H1 (cell line): ENCODE measurements around the gene XPO6. TPM values are rescaled to one million over a fixed set of nuclear protein-coding genes. Genes with fewer than 3 reads are reported as not detected.

ENCODE experiments used
- CTCF ChIA-PET: fragments of 300-600 bp; sonication (Branson Sonifier 250); formaldehyde crosslinking; loops from one replicate; lab custom pipeline; 2021; ENCODE audit not compliant: partially characterized antibody; lab: Charles Lee
- POLR2A ChIA-PET: fragments of 300-600 bp; sonication (Branson Sonifier 250); formaldehyde crosslinking; loops from one replicate; lab custom pipeline; 2021; ENCODE audit warnings: inconsistent platforms; ENCODE audit not compliant: partially characterized antibody; lab: Charles Lee
- DNase-seq, 2 experiments: peaks; one replicate each; pipeline versions ENCODE4 v3.0.0 to v3.0.0-alpha.2; 2010 to 2022; ENCODE audit warnings: low spot score in 2 of 2, low read depth in 1 of 2, mixed read lengths in 1 of 2
- FAIRE-seq: peaks from 2 replicates; lab custom pipeline; 2011; peaks lifted over from hg19 to GRCh38; lab: Jason Lieb, UNC
- H2AFZ ChIP-seq: 2 replicates; pipeline ENCODE4 v1.8.1; 2012; ENCODE audit warnings: low read length, inconsistent platforms
- H2AK5ac ChIP-seq: 2 replicates; pipeline ENCODE4 v1.6.1; 2013; ENCODE audit warnings: low read depth, low read length
- H2BK120ac ChIP-seq: replicated peaks from 2 replicates; pipeline ENCODE3; 2013; ENCODE audit warnings: low read depth, low read length, inconsistent platforms
- H2BK12ac ChIP-seq: 2 replicates; pipeline ENCODE4 v1.6.1; 2013; ENCODE audit warnings: low read depth, low read length
- H2BK15ac ChIP-seq: 2 replicates; pipeline ENCODE4 v1.6.1; 2013; ENCODE audit warnings: low read length
- H2BK20ac ChIP-seq: 2 replicates; pipeline ENCODE4 v1.6.1; 2013; ENCODE audit warnings: low read length
- H2BK5ac ChIP-seq: 2 replicates; pipeline ENCODE4 v1.6.1; 2013; ENCODE audit warnings: low read depth, low read length
- H3K14ac ChIP-seq: 2 replicates; pipeline ENCODE4 v1.6.1; 2013; ENCODE audit warnings: inconsistent platforms; ENCODE audit not compliant: insufficient read length
- H3K18ac ChIP-seq: 2 replicates; pipeline ENCODE4 v1.6.1; 2013; ENCODE audit warnings: low read length; ENCODE audit errors: extremely low read depth
- H3K23ac ChIP-seq: 2 replicates; pipeline ENCODE4 v1.6.1; 2013; ENCODE audit warnings: inconsistent platforms; ENCODE audit not compliant: insufficient read length
- H3K23me2 ChIP-seq: 2 replicates; pipeline ENCODE4 v1.6.1; 2013; ENCODE audit warnings: low read depth, low read length
- H3K27ac ChIP-seq: 2 replicates; pipeline ENCODE4 v1.6.1; 2011; ENCODE audit warnings: low read depth, low read length, inconsistent platforms
- H3K27me3 ChIP-seq, 4 experiments: replicated peaks in 1 of 4; 1 replicate in 1 of 4; 2 replicates in 3 of 4; pipeline versions ENCODE4 v1.6.1 to v1.8.1; 2011 to 2013; ENCODE audit warnings: low read length in 3 of 4, mild to moderate bottlenecking in 3 of 4, inconsistent platforms in 2 of 4, mixed read lengths in 2 of 4, moderate library complexity in 1 of 4; ENCODE audit not compliant: control insufficient read depth in 3 of 4, insufficient read depth in 3 of 4; ENCODE audit errors: extremely low read depth in 1 of 4
- H3K36me3 ChIP-seq, 4 experiments: 2 replicates each; pipeline versions ENCODE4 v1.6.1 to v1.8.1; 2011 to 2013; ENCODE audit warnings: mild to moderate bottlenecking in 4 of 4, low read length in 3 of 4, moderate library complexity in 2 of 4, control low read depth in 1 of 4, inconsistent platforms in 1 of 4; ENCODE audit not compliant: insufficient read depth in 4 of 4, control insufficient read depth in 2 of 4
- H3K4ac ChIP-seq: replicated peaks from 2 replicates; pipeline ENCODE3; 2013; ENCODE audit warnings: low read length, low read depth, mixed read lengths, inconsistent platforms; ENCODE audit not compliant: insufficient read length
- H3K4me1 ChIP-seq, 4 experiments: replicated peaks in 1 of 4; 1 replicate in 1 of 4; 2 replicates in 3 of 4; pipeline versions ENCODE4 v1.6.1 to v1.8.1; 2011 to 2013; ENCODE audit warnings: low read length in 3 of 4, inconsistent platforms in 2 of 4, mixed read lengths in 1 of 4; ENCODE audit not compliant: insufficient read depth in 4 of 4, control insufficient read depth in 3 of 4
- H3K4me2 ChIP-seq, 2 experiments: 2 replicates each; pipeline versions ENCODE4 v1.6.1 to v1.8.1; 2011 to 2013; ENCODE audit warnings: low read depth in 2 of 2, low read length in 2 of 2, control low read depth in 1 of 2, inconsistent platforms in 1 of 2, mild to moderate bottlenecking in 1 of 2; ENCODE audit not compliant: insufficient read depth in 1 of 2
- H3K4me3 ChIP-seq, 4 experiments: fragments of 200-600, 300-600 bp in 1 of 4; sonication (generic), shearing (Covaris generic), sonication (Bioruptor Twin) in 1 of 4; 2 replicates each; pipeline versions ENCODE4 v1.5.1 to v1.8.1; 2011 to 2016; ENCODE audit warnings: low read length in 4 of 4, low read depth in 3 of 4, control low read depth in 2 of 4, inconsistent platforms in 2 of 4, mild to moderate bottlenecking in 2 of 4, mixed read lengths in 1 of 4, moderate library complexity in 1 of 4; ENCODE audit not compliant: insufficient read depth in 2 of 4; ENCODE audit errors: extremely low read depth in 1 of 4
- H3K56ac ChIP-seq: replicated peaks from 2 replicates; pipeline ENCODE3; 2013; ENCODE audit warnings: low read depth, mild to moderate bottlenecking, mixed read lengths, low read length, inconsistent platforms; ENCODE audit not compliant: insufficient read length
- H3K79me1 ChIP-seq: 2 replicates; pipeline ENCODE4 v1.6.1; 2013; ENCODE audit warnings: low read depth, low read length, control low read depth
- H3K79me2 ChIP-seq, 2 experiments: 2 replicates each; pipeline versions ENCODE4 v1.6.1 to v1.8.1; 2012 to 2013; ENCODE audit warnings: low read length in 2 of 2, mild to moderate bottlenecking in 2 of 2, inconsistent platforms in 1 of 2; ENCODE audit not compliant: insufficient read depth in 2 of 2, control insufficient read depth in 1 of 2
- H3K9ac ChIP-seq, 4 experiments: replicated peaks in 1 of 4; 1 replicate in 1 of 4; 2 replicates in 3 of 4; pipeline versions ENCODE4 v1.6.1 to v1.8.1; 2011 to 2013; ENCODE audit warnings: low read depth in 3 of 4, low read length in 3 of 4, control low read depth in 2 of 4, mild to moderate bottlenecking in 2 of 4, moderate library complexity in 2 of 4, inconsistent platforms in 1 of 4; ENCODE audit errors: extremely low read depth in 1 of 4
- H3K9me3 ChIP-seq, 2 experiments: 2 replicates each; pipeline versions ENCODE4 v1.6.1 to v1.8.1; 2012 to 2013; ENCODE audit warnings: mild to moderate bottlenecking in 2 of 2, moderate library complexity in 2 of 2, control low read depth in 1 of 2, inconsistent platforms in 1 of 2, low read depth in 1 of 2, low read length in 1 of 2, mixed read lengths in 1 of 2; ENCODE audit not compliant: insufficient read depth in 2 of 2
- H4K20me1 ChIP-seq, 2 experiments: replicated peaks in 1 of 2; 2 replicates each; pipeline versions ENCODE3 to v1.8.1; 2011 to 2013; ENCODE audit warnings: inconsistent platforms in 2 of 2, low read length in 2 of 2, mild to moderate bottlenecking in 1 of 2; ENCODE audit not compliant: insufficient read depth in 2 of 2, control insufficient read depth in 1 of 2
- H4K5ac ChIP-seq: 2 replicates; pipeline ENCODE4 v1.6.1; 2013; ENCODE audit warnings: low read length, low read depth, mixed read lengths, inconsistent platforms; ENCODE audit not compliant: insufficient read length
- H4K8ac ChIP-seq: 2 replicates; pipeline ENCODE4 v1.8.0; 2013; ENCODE audit warnings: mild to moderate bottlenecking, moderate library complexity, low read length, inconsistent platforms; ENCODE audit not compliant: insufficient read depth; ENCODE audit errors: extremely low read depth
- H4K91ac ChIP-seq: replicated peaks from 2 replicates; pipeline ENCODE3; 2013; ENCODE audit warnings: low read length, mixed read lengths, inconsistent platforms; ENCODE audit not compliant: insufficient read length
- WGBS, 2 experiments: shearing (Covaris generic) in 1 of 2; methylation state at CpG; one replicate each; pipeline versions ENCODE4 v1.1.6 to v1.1.7; 2013 to 2015; ENCODE audit warnings: low lambda C conversion rate in 2 of 2, mixed read lengths in 2 of 2, inconsistent platforms in 1 of 2, low coverage in 1 of 2, missing lambda C conversion rate in 1 of 2; ENCODE audit not compliant: insufficient replicate concordance in 2 of 2, insufficient coverage in 1 of 2, insufficient read length in 1 of 2; ENCODE audit errors: extremely low coverage in 1 of 2, missing lambda C conversion rate in 1 of 2; 5-methylcytosine and 5-hydroxymethylcytosine counted together
- polyA plus RNA-seq, 7 experiments: library from polyadenylated mRNA; depleted of rRNA in 3 of 7; stranded (reverse) in 5 of 7; unstranded in 2 of 7; fragments of >200 nt in 5 of 7; fragments of 200-250 nt in 2 of 7; gene quantifications; 1 replicate in 5 of 7; 2 replicates in 1 of 7; 4 replicates in 1 of 7; pipeline versions ENCODE4 v1.2.1 to v1.2.3, GENCODE V29; 2011 to 2013; ENCODE audit warnings: missing spikeins in 2 of 7, mixed read lengths in 2 of 7
- total RNA-seq: library from RNA; stranded (reverse); fragmentation: NEBNext Ultra II Directional; extraction: Animal tissue kit (Norgen Biotek cat#: 25700); gene quantifications from 2 replicates; pipeline ENCODE4 v1.2.1, GENCODE V29; 2021

XPO6 gene
- total and polyA plus RNA-seq, 2 of the 8 experiments (the other 6 are each of a cell fraction or from before 2014, with no cell fraction given), result 152 to 254 TPM

- no peak overlapping the region for H3K9ac ChIP-seq
- POLR2A ChIA-PET, result interaction anchor here (0.9 to 1.2 kb wide), 4 partner anchors 8 to 71 kb away, joined by 3 read pairs; no protein-coding TSS in a partner anchor
- no peaks in the 10 kb centered on the region; a peak in 2 of 7 replicates for H3K4me1 ChIP-seq
- WGBS, 2 experiments, result 90% methylated on average over 4 of the region's 4 CpGs; no CpG with 5 or more reads in 1 of the 2 experiments
- H2BK5ac ChIP-seq, result peak overlapping the region; percentile 47; the same call in 1 of the 2 replicates
- peaks cover 3% of the 10 kb centered on the region for H3K79me1 ChIP-seq
- H3K27ac ChIP-seq, result no peak overlapping the region
- H3K23ac ChIP-seq, result no peak overlapping the region
- no peaks in the 10 kb centered on the region; the same call in 1 of the 2 replicates for H3K23me2 ChIP-seq
- H3K4me3 ChIP-seq, result no peak overlapping the region
- H2BK120ac ChIP-seq, result no peak overlapping the region
- no peak overlapping the region for H4K5ac ChIP-seq
- H4K8ac ChIP-seq, result no peak overlapping the region
- H2BK20ac ChIP-seq, result no peak overlapping the region
- no peak overlapping the region for H3K4me2 ChIP-seq
- H2AFZ ChIP-seq, result no peak overlapping the region
- H2AK5ac ChIP-seq, result no peak overlapping the region
- H3K4ac ChIP-seq, result no peak overlapping the region
- CTCF ChIA-PET, result interaction anchor here (0.9 to 1.6 kb wide), 3 partner anchors 9 to 22 kb away, joined by 3 to 4 read pairs (median 3); no protein-coding TSS in a partner anchor
- no peak overlapping the region; the same call in 1 of the 2 replicates for H3K18ac ChIP-seq
- FAIRE-seq (no peak), DNase-seq (no peak)
- no peak overlapping the region for H3K56ac ChIP-seq
- no peak overlapping the region for H2BK12ac ChIP-seq
- H3K27me3 ChIP-seq, result no peaks in the 10 kb centered on the region
- peaks cover 0 to 16% of the 10 kb centered on the region in 2 experiments; a peak in 2 of 4 replicates for H3K79me2 ChIP-seq
- no peak overlapping the region for H3K14ac ChIP-seq
- no peaks in the 10 kb centered on the region for H3K9me3 ChIP-seq
- H4K91ac ChIP-seq, result no peak overlapping the region
- peaks cover 3 to 41% (median 18%) of the 10 kb centered on the region in 4 experiments; a peak in 7 of 8 replicates for H3K36me3 ChIP-seq
- H4K20me1 ChIP-seq, result peaks cover 0 to 6% of the 10 kb centered on the region in 2 experiments
- H2BK15ac ChIP-seq, result no peak overlapping the region
Measured at GRCh38 chr16:28163699-28164098, 48.1 kb downstream of the XPO6 start.
